K562 (cell line): ENCODE results near the gene HPSE2. TPM values are rescaled to one million over a fixed set of nuclear protein-coding genes. Genes with fewer than 3 reads are reported as not detected.

Experiments
- ATAC-seq: fragments of 200-7000 bp; cut with Tn5 transposase; 3 replicates; pipeline ENCODE4 v1.9.1; 2020; ENCODE audit warnings: moderate library complexity
- BruUV-seq: library from RNA; stranded (reverse); fragments of 400-500 nt; replicated peaks from 2 replicates; lab custom pipeline; 2021; lab: Mats Ljungman, UMichigan
- CTCF ChIA-PET: fragments of 300-600 bp; formaldehyde crosslinking; extraction: SDS; loops from one replicate; lab custom pipeline; 2021; ENCODE audit warnings: low intra/inter-chr PET ratio; lab: Yijun Ruan, JAX
- POLR2A ChIA-PET: fragments of 300-600, 350-650 bp; sonication (Branson Sonifier 250); formaldehyde crosslinking; extraction: SDS; loops from one replicate; lab custom pipeline; 2021; ENCODE audit warnings: antibody characterized with exemption, inconsistent platforms; lab: Yijun Ruan, JAX
- DNase-seq, 4 experiments: peaks; one replicate each; pipeline versions ENCODE4 v3.0.0 to v3.0.0-alpha.2; 2011 to 2018; ENCODE audit warnings: low spot score in 3 of 4, mixed read lengths in 3 of 4; ENCODE audit errors: extremely low read depth in 1 of 4
- FAIRE-seq: peaks from 2 replicates; lab custom pipeline; 2011; peaks lifted over from hg19 to GRCh38; lab: Jason Lieb, UNC
- H2AFZ ChIP-seq: 2 replicates; pipeline ENCODE4 v1.6.0; 2011; ENCODE audit warnings: low read depth, low read length, control low read depth, inconsistent platforms
- H3K27ac ChIP-seq: fragments of 200-600 bp; 3 replicates; pipeline ENCODE4 v1.8.0; 2011; ENCODE audit warnings: low read depth, mild to moderate bottlenecking, control low read depth, inconsistent platforms, low read length, moderate library complexity, mixed read lengths; ENCODE audit errors: extremely low read depth
- H3K27me3 ChIP-seq, 2 experiments: fragments of 300-600 bp in 1 of 2; 2 replicates in 1 of 2; 3 replicates in 1 of 2; pipeline versions ENCODE4 v1.6.0 to v1.8.0; 2011; ENCODE audit warnings: inconsistent platforms in 2 of 2, low read length in 2 of 2, mild to moderate bottlenecking in 1 of 2, mixed read lengths in 1 of 2, moderate library complexity in 1 of 2; ENCODE audit not compliant: control insufficient read depth in 2 of 2, insufficient read depth in 2 of 2
- H3K36me3 ChIP-seq: fragments of 300-600 bp; 3 replicates; pipeline ENCODE4 v1.8.0; 2011; ENCODE audit warnings: mild to moderate bottlenecking, low read length, inconsistent platforms; ENCODE audit not compliant: control insufficient read depth, insufficient read depth
- H3K4me1 ChIP-seq, 2 experiments: fragments of 200-600 bp in 1 of 2; replicated peaks in 1 of 2; 2 replicates in 1 of 2; 3 replicates in 1 of 2; pipeline versions ENCODE4 v1.5.1 to v1.8.0; 2011; ENCODE audit warnings: inconsistent platforms in 2 of 2, low read length in 2 of 2, mild to moderate bottlenecking in 1 of 2, mixed read lengths in 1 of 2, moderate library complexity in 1 of 2; ENCODE audit not compliant: control insufficient read depth in 2 of 2, insufficient read depth in 2 of 2
- H3K4me2 ChIP-seq: 2 replicates; pipeline ENCODE4 v1.6.1; 2011; ENCODE audit warnings: low read length, control low read depth, inconsistent platforms, mixed read lengths; ENCODE audit not compliant: insufficient read depth
- H3K4me3 ChIP-seq: fragments of 200-600 bp; sonication (generic), shearing (Covaris generic); 2 replicates; pipeline ENCODE4 v1.5.1; 2016; ENCODE audit warnings: control low read depth, inconsistent platforms
- H3K79me2 ChIP-seq: fragments of 200-600 bp; 3 replicates; pipeline ENCODE4 v1.8.0; 2011; ENCODE audit warnings: low read length, inconsistent platforms; ENCODE audit not compliant: control insufficient read depth, insufficient read depth
- H3K9ac ChIP-seq, 2 experiments: 2 replicates each; pipeline versions ENCODE4 v1.6.0 to v1.6.1; 2011; ENCODE audit warnings: low read depth in 2 of 2, low read length in 2 of 2, control low read depth in 1 of 2, inconsistent platforms in 1 of 2, mild to moderate bottlenecking in 1 of 2, mixed read lengths in 1 of 2; ENCODE audit not compliant: insufficient read depth in 1 of 2
- H3K9me1 ChIP-seq: one replicate; pipeline ENCODE4 v1.6.0; 2011; ENCODE audit warnings: inconsistent platforms, mild to moderate bottlenecking, low read length, moderate library complexity; ENCODE audit not compliant: control insufficient read depth, insufficient read depth
- H3K9me3 ChIP-seq: replicated peaks from 2 replicates; pipeline ENCODE4 v1.5.1; 2011; ENCODE audit warnings: low read depth, low read length, inconsistent platforms; ENCODE audit not compliant: control insufficient read depth, insufficient read depth
- H4K20me1 ChIP-seq: replicated peaks from 2 replicates; pipeline ENCODE4 v1.6.1; 2011; ENCODE audit warnings: low read length, inconsistent platforms, mixed read lengths; ENCODE audit not compliant: control insufficient read depth, insufficient read depth
- CBX5 ChIP-seq: IDR thresholded peaks from 2 replicates; pipeline ENCODE4 v1.6.1; 2014; ENCODE audit warnings: low read depth, borderline replicate concordance
- E2F4 ChIP-seq: sonication (generic); formaldehyde crosslinking; IDR thresholded peaks from 2 replicates; pipeline ENCODE4 v1.8.0; 2022; ENCODE audit warnings: mild to moderate bottlenecking, low read depth, missing genetic modification reagents
- GABPB1 ChIP-seq: sonication (generic); formaldehyde crosslinking; IDR thresholded peaks from 2 replicates; pipeline ENCODE4 v1.8.0; 2022; ENCODE audit warnings: mild to moderate bottlenecking, missing genetic modification reagents
- HDAC2 ChIP-seq: fragments of 450-650 bp; IDR thresholded peaks from 2 replicates; pipeline ENCODE4 v1.6.1; 2016; ENCODE audit warnings: mild to moderate bottlenecking
- NFIC ChIP-seq: fragments of 450-650 bp; IDR thresholded peaks from 2 replicates; pipeline ENCODE4 v1.6.1; 2017; ENCODE audit warnings: mild to moderate bottlenecking, inconsistent platforms
- WGBS: fragments of 100-300 bp; shearing (Covaris generic); methylation state at CpG from one replicate; pipeline ENCODE4 v1.1.6; 2016; ENCODE audit warnings: low coverage, mixed read lengths; ENCODE audit not compliant: insufficient coverage; ENCODE audit errors: missing lambda C conversion rate; 5-methylcytosine and 5-hydroxymethylcytosine counted together
- in situ Hi-C: fragments of 300-500 bp; cut with MboI; formaldehyde crosslinking; loops from 4 replicates; pipeline ENCODE4 v1.15.0; 2018; ENCODE audit warnings: inconsistent platforms, mixed read lengths
- intact Hi-C: fragments of 100-400 bp; cut with micrococcal nuclease; formaldehyde crosslinking; loops from 2 replicates; pipeline ENCODE4 v1.14.2; 2022
- polyA plus RNA-seq, 8 experiments: library from polyadenylated mRNA; depleted of rRNA in 4 of 8; stranded (reverse) in 5 of 8; unstranded in 3 of 8; fragments of >200 nt; fragmentation: Nextera tagmentation in 2 of 8; fragmentation: Illumina TruSeq in 1 of 8; extraction: Ambion mirVana in 2 of 8; extraction: Trizol in 1 of 8; gene quantifications; 2 replicates each; pipeline versions ENCODE4 v1.2.1 to v1.2.3, GENCODE V29; 2011 to 2014; ENCODE audit warnings: inconsistent platforms in 1 of 8, missing spikeins in 1 of 8
- total RNA-seq, 7 experiments: library from RNA; depleted of rRNA in 6 of 7; stranded (reverse); fragments of >200 nt in 6 of 7; fragmentation: Illumina TruSeq in 2 of 7; extraction: Trizol in 2 of 7; gene quantifications; 2 replicates each; pipeline versions ENCODE4 v1.2.1 to v1.2.3, GENCODE V29; 2011 to 2021; ENCODE audit warnings: low replicate concordance in 1 of 7

The HPSE2 gene
- total and polyA plus RNA-seq, 9 of the 15 experiments (the other 6 are each of a cell fraction or from before 2014, with no cell fraction given) = 0.03 to 0.10 (median 0.04) TPM; not detected in 2

GRCh38 chr10:99266383-99266782 lies 30.7 kb upstream of the HPSE2 start:
- ChIA-PET POLR2A (interaction anchor here (0.6 kb wide), 1 partner anchor 41 kb away, joined by 4 read pairs; no protein-coding TSS in a partner anchor), CTCF (no interaction called here)
- Histone ChIP-seq H3K9ac (no peak overlapping the region), H2AFZ (no peak overlapping the region), H3K79me2 (no peaks in the 10 kb centered on the region), H3K9me3 (no peaks in the 10 kb centered on the region), H3K9me1 (no peaks in the 10 kb centered on the region), H3K36me3 (no peaks in the 10 kb centered on the region), H4K20me1 (no peaks in the 10 kb centered on the region), H3K4me2 (no peak overlapping the region), H3K4me3 (no peak overlapping the region), H3K27me3 (no peaks in the 10 kb centered on the region), H3K27ac (no peak overlapping the region), H3K4me1 (no peaks in the 10 kb centered on the region)
- intact Hi-C loops (no loop called here), in situ Hi-C loops (loop anchor here (5.0 kb wide), 1 partner anchor 41 kb away; no protein-coding TSS in a partner anchor)
- BruUV-seq = no TSS peak
- 0 out of 2 replicates have a peak, but pooled peaks have one; percentile 39 for TF ChIP-seq NFIC
- TF ChIP-seq E2F4 (CRISPR knock-in tag) = no peak
- no peak for TF ChIP-seq HDAC2
- DNase-seq (no peak), ATAC-seq (no peak), FAIRE-seq (no peak)
- WGBS = 0% methylated on average over 4 of the region's 4 CpGs

GRCh38 chr10:99248824-99249223 lies 13.2 kb upstream of the HPSE2 start:
- in situ Hi-C loops (no loop called here), intact Hi-C loops (loop anchor here (5.0 kb wide), 3 partner anchors 77 to 782 kb away; no protein-coding TSS in a partner anchor)
- POLR2A ChIA-PET = interaction anchor here (0.6 kb wide), 1 partner anchor 1152 kb away, joined by 4 read pairs; no protein-coding TSS in a partner anchor
- H3K4me1 ChIP-seq = no peaks in the 10 kb centered on the region
- WGBS = 0% methylated on average over 2 of the region's 2 CpGs
- H3K27ac ChIP-seq = no peak overlapping the region
- no TSS peak for BruUV-seq
- H3K9me1 ChIP-seq = no peaks in the 10 kb centered on the region
- no peak overlapping the region for H3K4me2 ChIP-seq
- FAIRE-seq (no peak), DNase-seq (no peak), ATAC-seq (no peak)
- no peak overlapping the region for H3K4me3 ChIP-seq
- no peak overlapping the region for H3K9ac ChIP-seq
- H3K79me2 ChIP-seq = no peaks in the 10 kb centered on the region
- no peak overlapping the region for H2AFZ ChIP-seq
- no peaks in the 10 kb centered on the region for H4K20me1 ChIP-seq
- no peaks in the 10 kb centered on the region for H3K27me3 ChIP-seq
- H3K36me3 ChIP-seq = no peaks in the 10 kb centered on the region
- CTCF ChIA-PET = no interaction called here
- 0 out of 2 replicates have a peak, but pooled peaks have one; percentile 18 for TF ChIP-seq CBX5
- TF ChIP-seq GABPB1 (CRISPR knock-in tag) = no peak
- no peaks in the 10 kb centered on the region for H3K9me3 ChIP-seq
